NCI-H446 treated with DMSO at 0.1 percent for 48 hours (cell line): ENCODE results near the gene CIROP.

Experiments
- DNase-seq: peaks from one replicate; lab custom pipeline; 2025; lab: John Stamatoyannopoulos, UW

Gene CIROP

DNA sequence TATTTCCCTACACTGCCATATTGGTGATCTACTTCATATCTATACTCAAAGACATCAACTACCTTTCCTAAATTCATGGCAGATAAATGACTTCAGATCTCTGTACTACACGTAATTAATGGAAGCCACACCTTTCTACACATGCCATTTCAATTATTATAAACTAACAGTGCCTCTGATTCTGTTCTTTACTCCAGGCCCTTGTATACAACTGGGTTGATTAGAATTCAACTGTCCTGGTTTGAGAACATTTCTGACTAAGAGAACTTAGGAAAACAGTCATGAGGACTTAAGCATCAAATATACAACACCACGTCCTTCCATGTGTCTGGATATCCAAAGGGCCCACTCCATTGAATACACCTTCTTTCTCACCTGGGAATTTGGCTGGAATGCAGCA is 11.7 kb downstream of the CIROP start:
- no peak for DNase-seq

DNA sequence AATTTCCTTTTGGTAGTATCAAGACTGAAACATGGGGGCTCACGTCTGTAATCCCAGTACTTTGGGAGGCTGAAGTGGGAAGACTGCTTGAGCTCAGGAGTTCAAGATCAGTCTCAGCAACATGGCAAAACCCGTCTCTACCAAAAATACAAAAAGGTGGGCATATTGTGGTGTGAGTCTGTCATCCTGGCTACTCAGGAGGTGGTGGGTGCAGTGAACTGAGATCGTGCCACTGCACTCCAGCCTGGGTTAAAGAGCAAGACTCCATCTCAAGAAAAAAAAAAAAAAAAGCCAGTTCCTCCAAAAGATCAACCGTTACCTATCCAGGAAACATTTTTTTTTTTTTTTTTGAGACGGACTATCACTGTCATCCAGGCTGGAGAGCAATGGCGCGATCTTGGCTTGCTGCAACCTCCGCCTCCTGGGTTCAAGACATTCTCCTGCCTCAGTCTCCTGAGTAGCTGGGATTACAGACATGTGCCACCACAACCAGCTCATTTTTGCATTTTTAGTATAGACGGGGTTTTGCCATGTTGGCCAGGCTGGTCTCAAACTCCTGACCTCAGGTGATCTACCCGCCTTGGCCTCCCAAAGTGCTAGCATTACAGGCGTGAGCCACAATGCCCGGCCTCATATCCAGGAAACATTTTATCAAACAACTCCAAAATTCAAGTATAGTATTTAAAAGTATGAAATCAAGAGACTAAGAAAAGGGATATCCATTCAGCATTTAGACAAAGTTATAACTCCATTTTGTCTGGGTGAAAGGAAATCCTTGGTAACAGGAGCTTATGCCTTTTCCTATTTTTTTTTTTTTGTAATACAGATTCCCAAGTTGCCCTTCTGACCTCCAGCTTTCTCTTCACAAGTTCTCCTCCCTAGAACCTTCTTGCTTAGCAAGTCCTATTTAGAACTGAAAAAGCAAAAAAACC is 13.2 kb downstream of the CIROP start:
- no peak for DNase-seq

DNA sequence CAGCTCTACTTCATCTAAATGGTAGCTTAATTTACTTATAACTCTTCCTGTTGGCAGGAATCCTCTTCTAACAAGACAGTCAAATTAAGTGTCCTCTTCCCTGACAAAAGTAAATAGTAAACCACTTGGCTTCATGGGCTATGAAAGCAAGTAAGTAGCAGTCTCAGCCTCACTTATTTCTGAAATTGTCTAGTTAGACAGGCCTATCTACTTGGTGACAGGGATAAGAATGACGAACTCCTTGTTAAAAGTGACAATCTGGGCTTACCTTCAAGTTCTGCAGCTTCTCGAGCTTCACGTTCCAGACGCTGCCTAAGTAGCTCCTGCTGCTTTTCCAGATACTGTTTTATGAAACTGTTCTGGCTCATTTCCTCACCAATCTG is 14.5 kb downstream of the CIROP start:
- no peak for DNase-seq

DNA sequence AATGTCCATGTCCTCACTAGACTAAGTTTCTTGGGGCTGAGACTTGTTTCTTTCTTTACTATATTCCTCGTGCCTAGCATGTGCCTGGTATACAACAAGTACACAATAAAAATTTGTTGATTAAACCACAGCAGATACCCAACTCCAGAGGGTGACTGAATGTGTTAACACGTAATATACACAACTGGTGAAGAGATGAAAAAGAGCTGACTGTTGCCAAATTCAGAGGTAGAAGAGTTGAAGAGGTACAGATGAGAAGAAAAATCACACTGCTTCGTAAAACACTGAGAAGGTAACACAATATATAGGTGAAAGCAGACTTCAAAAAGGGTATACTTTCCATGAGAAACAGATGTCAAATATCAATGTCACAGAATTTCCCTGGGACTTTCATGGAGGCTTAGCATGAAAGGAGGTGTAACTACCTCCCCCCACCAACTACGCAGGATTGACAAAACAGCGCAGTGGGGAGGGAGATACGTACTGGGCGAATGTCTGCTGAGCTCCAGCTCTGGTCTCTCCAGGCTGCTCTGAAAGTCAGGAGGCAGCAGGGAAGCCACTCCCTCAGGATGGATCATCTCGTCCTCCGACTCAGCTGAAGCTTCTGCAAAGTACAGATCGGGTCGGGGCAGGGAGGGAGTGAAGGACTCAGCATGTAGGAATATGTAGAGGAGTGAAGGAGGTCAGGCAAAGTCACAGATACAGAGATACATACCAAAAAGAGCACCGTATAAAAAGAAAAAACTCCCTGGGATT is 15.1 kb downstream of the CIROP start:
- no peak for DNase-seq

DNA sequence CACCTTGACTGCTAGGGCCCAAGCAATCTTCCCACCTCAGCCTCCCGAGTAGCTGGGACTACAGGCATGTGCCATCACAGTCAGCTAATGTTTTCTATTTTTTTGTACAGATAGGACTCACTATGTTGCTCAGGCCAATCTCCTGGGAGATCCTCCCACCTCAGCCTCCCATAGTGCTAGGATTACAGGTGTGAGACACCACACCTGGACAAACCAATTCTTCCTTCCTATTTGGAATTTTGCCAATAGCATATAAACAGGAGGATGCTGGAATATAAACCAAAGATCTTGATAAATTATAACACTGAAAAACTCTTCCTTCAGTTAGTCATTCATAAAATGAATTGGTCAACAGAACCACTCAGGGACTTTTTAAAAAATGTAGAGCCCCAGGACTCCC is 18.2 kb downstream of the CIROP start:
- no peak for DNase-seq

DNA sequence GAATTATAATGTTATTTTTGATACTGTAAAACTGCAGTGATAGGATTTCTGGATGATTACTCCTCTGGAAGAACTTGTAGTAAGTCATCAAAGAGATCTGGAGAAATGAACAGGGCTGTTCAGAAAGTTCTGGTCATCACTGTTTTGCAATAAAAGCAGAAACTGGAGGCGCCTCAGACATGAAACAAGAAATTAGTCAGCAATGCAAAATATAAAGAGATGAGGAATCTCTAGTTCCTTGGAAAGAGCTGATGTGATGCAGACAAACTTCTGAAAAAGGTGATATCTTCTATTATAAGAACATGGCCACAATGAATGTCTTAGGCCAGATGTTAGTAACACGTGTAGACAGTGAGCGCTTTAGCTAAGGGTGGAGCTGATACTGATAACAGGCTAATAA is 19.3 kb downstream of the CIROP start:
- DNase-seq = no peak

DNA sequence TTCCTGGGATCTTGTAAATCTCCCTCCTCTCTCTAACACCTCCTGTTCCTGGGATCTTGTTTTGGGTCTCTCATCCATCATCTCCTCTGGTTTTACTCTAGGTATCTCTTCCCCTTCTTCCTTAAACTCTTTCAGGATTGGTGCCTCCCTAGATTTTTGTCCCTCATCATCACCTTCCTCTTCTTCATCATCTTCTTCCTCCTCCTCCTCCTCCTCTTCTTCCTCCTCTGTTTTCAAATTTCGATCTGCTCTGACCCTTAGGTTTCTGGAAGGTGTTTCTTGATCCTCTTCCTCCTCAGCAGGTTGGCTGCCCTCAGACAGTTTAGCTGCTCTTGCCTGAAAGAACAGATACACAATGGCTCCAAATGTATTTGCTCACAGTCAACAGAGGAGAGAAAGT is 24.3 kb downstream of the CIROP start:
- DNase-seq = no peak

DNA sequence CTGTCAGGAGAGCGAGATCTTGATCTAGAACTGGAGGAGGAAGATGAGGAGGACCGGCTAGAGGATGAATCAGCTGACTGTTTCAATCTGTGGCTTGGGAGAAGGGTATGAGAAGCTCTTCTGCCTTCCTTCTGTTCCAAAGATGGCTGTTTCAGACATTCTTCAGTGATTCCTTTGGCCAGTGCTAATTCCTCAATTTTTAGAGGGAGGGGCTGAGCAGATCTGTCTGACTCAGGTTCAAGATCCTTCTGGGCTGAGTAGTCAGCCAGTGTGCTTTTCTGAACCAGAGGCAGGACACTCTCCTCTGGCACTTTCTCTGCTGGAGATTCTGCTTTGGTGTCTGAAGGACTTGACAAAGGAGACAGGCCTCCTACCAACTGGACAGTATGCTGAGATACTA is 25.1 kb downstream of the CIROP start:
- no peak for DNase-seq

DNA sequence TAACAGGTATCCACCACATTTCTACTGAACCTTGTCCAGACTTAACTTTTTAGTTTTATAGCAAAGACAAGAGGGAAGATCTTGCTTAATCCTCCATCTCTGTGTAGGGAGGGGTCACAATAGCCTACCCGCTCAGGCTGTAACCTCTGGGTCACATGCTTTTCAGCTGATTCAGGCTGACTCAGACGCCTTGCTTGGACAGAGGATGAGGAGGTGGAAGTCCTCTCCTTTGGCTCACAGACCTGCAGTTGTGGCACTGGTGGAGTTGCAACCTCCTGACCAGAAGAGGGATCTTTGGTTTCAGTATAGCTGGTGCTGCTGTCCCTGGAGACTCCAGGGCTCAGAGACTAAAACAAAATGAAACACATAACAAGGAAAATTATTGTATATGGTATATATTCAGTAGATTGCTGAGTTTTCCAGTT is 26.1 kb downstream of the CIROP start:
- DNase-seq = no peak

DNA sequence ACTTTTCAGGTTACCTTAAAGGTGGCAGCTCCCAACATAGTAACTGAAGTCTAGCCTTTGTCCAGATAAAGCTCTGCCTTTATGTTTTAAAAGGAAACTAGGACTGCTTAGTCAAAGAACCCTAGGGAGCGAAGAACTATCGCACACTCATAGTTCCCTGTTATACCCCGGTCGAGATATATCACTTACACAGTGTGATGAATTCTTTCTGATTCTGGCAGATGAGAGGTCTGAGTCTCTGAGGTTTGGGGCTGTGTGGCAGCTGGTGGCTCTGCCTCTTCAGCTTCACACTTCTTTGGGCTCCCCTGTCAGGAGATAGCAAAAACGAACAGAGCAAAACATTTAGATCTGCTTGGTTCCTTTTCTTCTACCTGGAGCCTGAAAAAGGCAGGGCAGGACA is 26.8 kb downstream of the CIROP start:
- DNase-seq = no peak

DNA sequence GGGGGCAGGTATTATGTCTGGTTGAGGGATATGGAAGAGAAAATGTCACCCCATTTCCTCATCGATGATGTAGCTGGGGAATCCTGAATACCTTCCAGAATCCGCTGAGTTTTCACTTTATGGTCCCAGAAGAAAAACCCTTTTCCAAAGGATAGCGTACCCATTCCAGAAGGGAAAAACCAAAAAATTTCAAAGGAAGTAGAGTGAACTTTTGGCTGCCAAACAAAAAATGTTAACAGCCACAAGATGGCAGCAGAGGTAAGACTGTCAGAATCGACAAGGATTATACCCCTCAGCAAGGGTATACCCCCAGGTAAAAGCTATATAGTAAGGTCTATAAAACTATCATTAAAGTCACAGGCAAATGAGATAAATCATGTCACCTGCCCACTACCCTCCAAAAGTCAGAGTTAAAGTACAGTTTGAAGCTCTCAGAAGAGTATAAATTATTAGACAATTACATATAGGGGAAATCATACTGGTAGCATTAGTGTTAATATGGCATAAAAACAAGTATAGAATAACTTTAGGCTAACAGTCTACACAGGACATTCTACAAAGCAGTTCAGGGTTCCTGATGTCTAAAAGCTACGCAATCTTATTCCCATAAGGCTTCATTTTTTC is 27.9 kb downstream of the CIROP start:
- DNase-seq = no peak

DNA sequence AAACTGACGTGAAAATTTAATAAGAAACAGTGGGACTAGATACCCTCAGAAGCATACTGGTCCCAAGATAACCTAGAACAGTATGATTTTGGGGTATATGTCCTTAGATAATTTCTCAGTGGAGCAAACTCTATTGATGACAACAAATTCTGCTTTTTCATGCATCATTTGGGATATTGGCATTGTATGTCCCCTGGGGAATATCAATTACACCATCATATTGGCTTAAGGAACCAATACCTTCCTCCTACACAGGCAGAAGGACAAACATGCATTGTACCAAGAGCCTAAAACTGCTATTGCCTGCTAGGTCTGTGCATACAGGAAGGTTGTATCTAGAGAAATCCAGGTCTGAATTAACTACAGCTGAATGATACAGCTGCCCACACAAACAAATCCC is 29.9 kb downstream of the CIROP start:
- DNase-seq = no peak

DNA sequence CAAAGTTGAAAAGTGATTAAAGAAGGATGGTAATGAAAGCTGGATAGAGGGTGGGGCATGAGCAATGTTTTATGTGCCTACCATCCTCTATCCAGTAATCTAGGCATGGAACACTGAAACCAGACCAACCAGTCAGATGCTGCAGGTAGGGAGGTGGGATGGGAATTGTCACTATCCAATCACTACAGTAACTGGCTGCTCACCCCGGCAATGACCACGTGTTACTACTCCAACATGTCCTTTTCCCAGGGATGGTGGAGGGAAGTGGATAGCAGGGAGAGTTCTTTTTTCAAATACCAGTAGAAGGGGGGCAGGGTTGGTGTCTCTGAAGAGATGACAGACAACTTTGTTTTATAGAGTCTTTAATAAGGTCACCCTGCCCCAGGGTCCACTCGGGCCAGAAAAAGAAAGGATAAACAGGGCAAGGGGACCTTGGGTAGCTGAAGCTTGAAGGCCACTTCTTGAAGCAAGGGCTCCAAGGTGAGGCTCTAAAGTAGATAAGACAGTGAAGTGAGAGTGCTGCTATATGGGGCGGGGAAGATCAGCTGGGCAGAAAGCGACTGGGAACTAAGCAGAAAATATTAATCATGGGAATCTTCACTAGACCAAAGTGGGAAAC is 32.8 kb downstream of the CIROP start:
- DNase-seq = no peak

DNA sequence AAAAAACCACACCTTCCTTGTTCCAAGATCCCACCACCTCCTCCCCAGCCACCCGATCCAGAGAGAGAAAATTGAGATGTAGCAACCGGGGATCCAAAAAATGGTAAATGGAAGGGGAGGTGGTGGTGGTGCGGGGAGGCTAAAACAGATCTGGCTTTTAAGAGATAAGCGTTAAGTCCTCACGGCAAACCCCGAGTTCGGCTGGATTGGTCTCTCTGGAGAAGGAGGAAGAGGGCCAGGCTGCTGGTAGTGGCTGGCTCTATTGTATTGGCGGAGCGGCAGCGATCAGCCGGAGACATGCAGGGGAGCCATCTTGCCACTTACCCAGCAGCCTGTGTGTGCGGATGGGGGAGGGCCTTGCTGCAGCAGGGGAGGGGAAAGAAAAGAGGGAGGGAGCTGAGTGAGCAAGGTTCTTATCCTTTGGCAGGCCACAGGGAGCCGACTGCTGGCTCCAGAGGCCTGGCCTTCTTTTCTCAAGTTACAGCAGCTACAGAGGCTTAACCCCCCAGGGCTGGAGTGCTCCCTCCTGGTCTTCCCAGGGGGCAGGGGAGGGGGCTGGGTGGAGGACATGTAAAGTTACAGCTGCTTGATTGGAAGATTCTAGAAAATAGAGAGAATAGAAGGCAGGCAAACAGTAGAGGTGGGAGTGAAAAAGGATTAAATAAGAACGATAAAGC is 33.4 kb downstream of the CIROP start:
- DNase-seq = no peak

DNA sequence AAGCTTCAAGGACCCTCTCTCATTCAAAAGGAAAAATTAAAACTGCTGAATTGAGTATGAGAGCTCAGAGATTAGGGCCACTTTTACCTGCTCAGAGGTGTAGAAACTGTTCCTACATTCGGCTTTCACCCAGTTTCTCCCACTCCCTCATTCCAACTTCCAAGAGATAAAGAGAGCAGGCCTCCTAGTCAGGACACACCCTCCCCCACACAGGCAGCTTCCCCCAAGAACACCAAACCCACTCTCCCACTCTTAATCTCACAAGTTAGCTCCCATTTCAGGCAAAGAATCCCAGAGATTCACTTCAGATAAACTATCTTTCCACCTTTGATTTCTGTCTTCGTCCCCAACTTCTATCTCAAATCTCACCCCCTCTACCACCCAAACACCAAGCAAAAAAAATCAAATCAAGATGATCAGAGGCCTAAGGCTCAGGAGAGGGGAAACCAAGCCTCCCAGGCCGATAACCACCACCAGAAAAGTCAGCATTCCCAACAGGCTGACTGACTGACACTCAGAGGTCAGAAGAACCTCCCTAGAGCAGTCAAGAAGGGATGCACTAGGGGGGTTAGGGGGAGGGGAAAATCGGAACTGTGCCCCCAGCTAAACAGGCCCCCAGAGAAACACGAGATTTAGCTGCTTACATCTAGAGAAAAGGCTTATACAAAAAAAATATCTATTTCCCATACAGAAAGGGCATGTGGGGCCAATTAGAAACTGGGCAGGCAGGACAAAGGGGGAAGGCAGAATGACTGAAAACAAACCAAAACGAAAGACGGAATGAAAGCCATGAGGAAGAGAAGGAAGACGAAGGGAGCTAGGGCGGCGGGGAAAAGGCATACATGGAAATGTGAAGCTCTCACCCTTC is 34.3 kb downstream of the CIROP start:
- DNase-seq = no peak

DNA sequence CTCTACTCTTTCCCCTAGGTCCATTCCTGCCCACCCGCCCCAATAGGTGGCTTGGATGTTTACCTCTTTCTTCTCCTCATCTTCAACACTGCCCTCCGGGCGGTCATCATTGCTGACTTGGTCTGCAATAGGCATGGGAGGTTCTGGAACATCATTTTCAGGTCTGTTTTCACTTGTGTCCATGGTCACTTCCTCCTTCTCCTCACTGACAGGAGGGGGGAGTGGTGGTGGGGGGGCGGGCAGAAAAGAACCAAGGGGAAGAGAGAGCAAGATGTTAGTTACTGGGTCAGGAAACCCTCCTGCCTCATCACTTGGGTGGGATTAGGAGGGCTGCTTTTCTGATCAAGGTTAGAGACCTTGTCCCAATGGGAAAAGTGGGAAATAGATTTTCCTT is 35.4 kb downstream of the CIROP start:
- DNase-seq = no peak

DNA sequence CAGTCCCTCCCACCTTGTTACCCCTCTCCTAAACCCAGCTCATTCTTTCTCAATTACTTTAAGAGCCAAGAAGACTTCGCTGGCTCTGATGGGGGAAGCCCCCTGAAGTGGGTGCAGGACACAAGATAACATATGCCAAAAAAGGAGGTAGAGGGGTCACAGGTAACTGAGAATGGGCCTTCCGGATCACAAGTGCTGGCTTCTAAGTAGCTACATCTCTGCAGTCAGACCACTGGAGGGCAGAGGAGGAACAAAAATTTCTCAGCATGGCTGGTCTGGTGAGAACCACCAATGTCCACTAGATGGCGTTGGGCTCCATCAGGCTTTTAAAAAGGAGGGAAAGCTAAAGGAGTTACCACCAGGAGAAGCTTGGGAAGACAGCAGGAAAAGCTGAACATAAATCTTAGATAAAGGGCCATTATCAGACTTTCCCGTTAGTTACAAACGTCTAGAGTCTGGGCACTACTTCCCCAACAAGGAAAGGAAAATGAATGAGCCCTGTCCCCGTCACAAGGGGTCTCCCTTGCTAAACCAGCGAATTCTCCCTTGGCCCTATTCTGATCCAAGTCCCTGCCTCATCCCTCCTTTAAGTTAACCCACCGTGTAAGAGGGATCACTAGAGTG is 35.9 kb downstream of the CIROP start:
- no peak for DNase-seq

DNA sequence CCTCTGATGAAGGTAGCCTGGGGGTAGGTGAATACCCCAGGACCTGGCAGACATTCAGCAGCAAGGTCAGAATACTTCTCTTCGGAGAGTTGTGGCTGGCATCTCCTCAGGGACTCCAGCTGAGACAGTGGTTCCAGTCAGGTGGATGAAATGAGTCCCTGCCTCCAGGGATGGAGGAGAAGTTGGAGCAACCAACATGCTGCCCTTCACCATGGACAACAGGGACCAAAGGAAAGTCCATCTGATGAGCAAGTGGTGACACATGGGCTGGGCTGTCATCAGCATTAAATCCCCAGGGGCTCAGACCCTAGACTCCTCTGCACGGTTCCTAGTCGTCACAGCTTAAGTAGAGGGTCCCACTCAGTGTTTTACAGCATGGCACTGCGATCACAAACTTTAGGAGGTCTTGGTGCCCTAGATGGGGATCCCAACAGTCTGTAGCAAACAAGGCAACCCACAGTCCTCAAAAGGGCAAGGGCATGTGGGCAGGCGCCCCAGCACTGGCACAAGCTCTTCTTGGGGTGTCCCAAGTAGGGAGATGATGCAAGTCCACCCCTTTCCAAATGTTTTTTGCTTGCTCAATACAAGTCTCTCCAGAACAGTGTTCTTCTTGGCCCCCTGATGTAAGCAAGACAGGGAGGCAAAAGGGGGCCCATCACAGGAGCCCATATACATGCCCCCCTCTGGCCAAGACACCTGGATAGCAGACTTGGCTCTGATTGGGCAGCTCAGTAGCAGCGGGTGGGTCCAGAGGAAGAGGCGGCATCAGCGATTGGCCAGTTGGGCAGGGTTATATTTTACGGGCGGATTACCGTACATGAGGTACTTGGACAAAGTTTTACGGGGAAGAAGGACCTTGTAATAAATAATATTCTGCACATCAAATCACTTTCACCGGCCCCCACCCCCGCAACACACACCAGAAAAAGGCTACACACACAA is 36.7 kb downstream of the CIROP start:
- no peak for DNase-seq
